OCI-LY3 (cell line): ENCODE data around the gene BORCS5.

ENCODE experiments used
- CTCF ChIP-seq: fragments of 200-600, 300-600 bp; sonication (generic); IDR thresholded peaks from 2 replicates; pipeline ENCODE4 v1.5.1; 2014; ENCODE audit warnings: antibody characterized with exemption, low read length, low read depth
- EZH2phosphoT487 ChIP-seq: fragments of 200-600 bp; shearing (Covaris generic); IDR thresholded peaks from 2 replicates; pipeline ENCODE4 v1.6.1; 2018; ENCODE audit warnings: antibody characterized with exemption, mixed run types, low read depth

GRCh38 chr12:12446786-12447185, 89.9 kb downstream of the BORCS5 start:
- TF ChIP-seq EZH2phosphoT487 (no peak), CTCF (no peak)
